Fibroblast of lung (primary cell): ENCODE data around the gene BID. TPM values are rescaled to one million over a fixed set of nuclear protein-coding genes. Genes with fewer than 3 reads are reported as not detected.

Experiments used
- DNase-seq, 2 donors: peaks; one replicate each; pipeline versions ENCODE4 v3.0.0 to v3.0.0-alpha.2; 2010; ENCODE audit warnings: low read depth in 2 of 2
- H2AFZ ChIP-seq: 2 replicates; pipeline ENCODE4 v1.5.1; 2012; ENCODE audit warnings: low read length, control low read depth, inconsistent platforms
- H3K27ac ChIP-seq: 2 replicates; pipeline ENCODE4 v1.5.1; 2011; ENCODE audit warnings: low read length, control low read depth; ENCODE audit not compliant: insufficient read depth
- H3K27me3 ChIP-seq: 2 replicates; pipeline ENCODE4 v1.5.1; 2011; ENCODE audit warnings: mild to moderate bottlenecking, low read length; ENCODE audit not compliant: control insufficient read depth, insufficient read depth
- H3K36me3 ChIP-seq: 2 replicates; pipeline ENCODE4 v1.5.1; 2011; ENCODE audit warnings: low read length; ENCODE audit not compliant: control insufficient read depth, insufficient read depth
- H3K4me1 ChIP-seq: 2 replicates; pipeline ENCODE4 v1.5.1; 2011; ENCODE audit warnings: low read length; ENCODE audit not compliant: control insufficient read depth, insufficient read depth; ENCODE audit errors: extremely low read depth
- H3K4me2 ChIP-seq: 2 replicates; pipeline ENCODE4 v1.5.1; 2011; ENCODE audit warnings: low read length, control low read depth; ENCODE audit not compliant: insufficient read depth; ENCODE audit errors: extremely low read depth
- H3K4me3 ChIP-seq, 4 experiments: fragments of 200-600 bp in 1 of 4; sonication (generic) in 1 of 4; replicated peaks in 1 of 4; 2 replicates each; pipeline ENCODE4 v1.5.1; 2011 to 2016; ENCODE audit warnings: low read length in 4 of 4, low read depth in 3 of 4, mild to moderate bottlenecking in 3 of 4, control low read depth in 2 of 4, inconsistent platforms in 1 of 4, mixed read lengths in 1 of 4; ENCODE audit not compliant: insufficient read depth in 1 of 4; ENCODE audit errors: control extremely low read depth in 1 of 4
- H3K79me2 ChIP-seq: 2 replicates; pipeline ENCODE4 v1.5.1; 2012; ENCODE audit warnings: mild to moderate bottlenecking, low read length, inconsistent platforms; ENCODE audit not compliant: control insufficient read depth, insufficient read depth
- H3K9ac ChIP-seq: 2 replicates; pipeline ENCODE4 v1.5.1; 2011; ENCODE audit warnings: mild to moderate bottlenecking, low read length, control low read depth; ENCODE audit not compliant: insufficient read depth
- H3K9me3 ChIP-seq: 2 replicates; pipeline ENCODE4 v1.5.1; 2012; ENCODE audit warnings: low read depth, low read length; ENCODE audit not compliant: control insufficient read depth, insufficient read depth
- H4K20me1 ChIP-seq: 2 replicates; pipeline ENCODE4 v1.5.1; 2011; ENCODE audit warnings: low read length; ENCODE audit not compliant: control insufficient read depth, insufficient read depth; ENCODE audit errors: extremely low read depth
- EZH2 ChIP-seq: IDR thresholded peaks from 2 replicates; pipeline ENCODE4 v1.5.1; 2012; ENCODE audit warnings: low read length, control low read depth, mild to moderate bottlenecking; ENCODE audit errors: missing control alignments
- polyA plus RNA-seq, 2 donors: library from polyadenylated mRNA; depleted of rRNA in 1 of 2; stranded (reverse) in 1 of 2; unstranded in 1 of 2; fragments of >200 nt; gene quantifications; 2 replicates each; pipeline ENCODE4 v1.2.1, GENCODE V29; 2011 to 2012; ENCODE audit warnings: missing spikeins in 1 of 2
- total RNA-seq: library from RNA; depleted of rRNA; stranded (reverse); fragments of >200 nt; gene quantifications from 2 replicates; pipeline ENCODE4 v1.2.1, GENCODE V29; 2014
- TF ChIP-seq, protein P1 (sequence below), 2 donors: IDR thresholded peaks in 1 of 2; conservative IDR thresholded peaks in 1 of 2; 1 replicate in 1 of 2; 2 replicates in 1 of 2; pipeline ENCODE4 v1.5.1; 2011 to 2012; ENCODE audit warnings: low read length in 2 of 2, control low read depth in 1 of 2, inconsistent platforms in 1 of 2, low read depth in 1 of 2, mild to moderate bottlenecking in 1 of 2

The BID gene
- total and polyA plus RNA-seq, 2 donors (not counting 1 experiment from before 2014, with no cell fraction given) = 13.4 to 23.4 TPM

DNA sequence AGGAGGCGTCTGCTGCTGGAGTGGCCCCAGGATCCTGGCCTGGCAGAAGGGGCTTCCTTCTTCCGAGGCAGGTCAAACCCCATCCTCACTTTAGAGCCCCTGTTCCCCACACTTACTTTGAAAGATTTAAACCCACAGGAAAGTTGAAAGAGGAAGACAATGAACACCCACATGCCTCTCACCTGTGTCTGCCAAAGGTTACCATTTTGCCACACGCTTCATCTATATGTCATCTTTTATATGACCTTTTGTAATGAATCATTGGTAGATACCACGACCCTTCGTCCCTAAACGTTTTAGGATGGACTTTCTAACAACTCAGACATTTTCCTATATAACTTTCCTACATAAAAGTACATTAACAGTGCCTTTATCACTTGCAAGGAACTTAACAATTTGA, 39.8 kb upstream of the BID start:
- no peaks in the 10 kb centered on the region for H3K79me2 ChIP-seq
- DNase-seq = no peak
- H3K4me2 ChIP-seq = no peak overlapping the region
- no peak overlapping the region for H3K9ac ChIP-seq
- no peaks in the 10 kb centered on the region for H3K9me3 ChIP-seq
- no peak overlapping the region for H3K27ac ChIP-seq
- H3K4me1 ChIP-seq = no peaks in the 10 kb centered on the region
- no peak overlapping the region for H2AFZ ChIP-seq
- no peaks in the 10 kb centered on the region for H3K27me3 ChIP-seq
- no peak for TF ChIP-seq EZH2
- TF ChIP-seq, protein P1, sequence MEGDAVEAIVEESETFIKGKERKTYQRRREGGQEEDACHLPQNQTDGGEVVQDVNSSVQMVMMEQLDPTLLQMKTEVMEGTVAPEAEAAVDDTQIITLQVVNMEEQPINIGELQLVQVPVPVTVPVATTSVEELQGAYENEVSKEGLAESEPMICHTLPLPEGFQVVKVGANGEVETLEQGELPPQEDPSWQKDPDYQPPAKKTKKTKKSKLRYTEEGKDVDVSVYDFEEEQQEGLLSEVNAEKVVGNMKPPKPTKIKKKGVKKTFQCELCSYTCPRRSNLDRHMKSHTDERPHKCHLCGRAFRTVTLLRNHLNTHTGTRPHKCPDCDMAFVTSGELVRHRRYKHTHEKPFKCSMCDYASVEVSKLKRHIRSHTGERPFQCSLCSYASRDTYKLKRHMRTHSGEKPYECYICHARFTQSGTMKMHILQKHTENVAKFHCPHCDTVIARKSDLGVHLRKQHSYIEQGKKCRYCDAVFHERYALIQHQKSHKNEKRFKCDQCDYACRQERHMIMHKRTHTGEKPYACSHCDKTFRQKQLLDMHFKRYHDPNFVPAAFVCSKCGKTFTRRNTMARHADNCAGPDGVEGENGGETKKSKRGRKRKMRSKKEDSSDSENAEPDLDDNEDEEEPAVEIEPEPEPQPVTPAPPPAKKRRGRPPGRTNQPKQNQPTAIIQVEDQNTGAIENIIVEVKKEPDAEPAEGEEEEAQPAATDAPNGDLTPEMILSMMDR (conservative IDR thresholded peaks at IDR 0.05 in 1 of 2, IDR thresholded peaks at IDR 0.05 in 1 of 2; ENCODE audit: low read depth in 1 of 2, low read length in 2 of 2) = no peak
- H4K20me1 ChIP-seq = no peaks in the 10 kb centered on the region
- H3K4me3 ChIP-seq = no peak overlapping the region
- peaks cover 11% of the 10 kb centered on the region for H3K36me3 ChIP-seq

DNA sequence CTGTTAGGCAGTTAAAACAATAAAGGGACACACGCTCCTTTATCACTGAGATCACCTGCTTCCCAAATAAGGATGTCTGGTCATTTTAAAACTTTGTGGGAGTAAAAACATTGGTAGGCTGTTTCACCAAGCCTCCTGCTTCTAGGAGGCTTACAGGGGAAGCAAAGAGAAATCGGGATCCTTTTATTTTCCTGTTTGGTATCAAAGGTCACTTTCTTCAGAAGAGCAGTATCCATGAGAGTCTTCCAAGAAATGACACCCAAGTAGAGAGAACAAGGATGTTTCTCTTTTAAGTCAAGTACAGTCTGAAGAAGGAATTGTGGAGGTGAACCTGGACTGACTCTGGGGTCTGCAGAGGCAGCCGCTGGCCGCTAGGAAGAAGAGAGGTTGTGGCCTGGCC, 36.9 kb upstream of the BID start:
- Histone ChIP-seq H3K9me3 (no peaks in the 10 kb centered on the region), H3K9ac (no peak overlapping the region), H3K4me3 (no peak overlapping the region), H3K27me3 (no peaks in the 10 kb centered on the region), H3K4me1 (peaks cover 2% of the 10 kb centered on the region), H2AFZ (no peak overlapping the region), H3K36me3 (peaks cover 14% of the 10 kb centered on the region), H4K20me1 (no peaks in the 10 kb centered on the region), H3K79me2 (no peaks in the 10 kb centered on the region), H3K4me2 (no peak overlapping the region), H3K27ac (no peak overlapping the region)
- TF ChIP-seq, protein P1 (conservative IDR thresholded peaks at IDR 0.05 in 1 of 2, IDR thresholded peaks at IDR 0.05 in 1 of 2; ENCODE audit: low read depth in 1 of 2, low read length in 2 of 2) = no peak
- no peak for TF ChIP-seq EZH2
- no peak for DNase-seq

DNA sequence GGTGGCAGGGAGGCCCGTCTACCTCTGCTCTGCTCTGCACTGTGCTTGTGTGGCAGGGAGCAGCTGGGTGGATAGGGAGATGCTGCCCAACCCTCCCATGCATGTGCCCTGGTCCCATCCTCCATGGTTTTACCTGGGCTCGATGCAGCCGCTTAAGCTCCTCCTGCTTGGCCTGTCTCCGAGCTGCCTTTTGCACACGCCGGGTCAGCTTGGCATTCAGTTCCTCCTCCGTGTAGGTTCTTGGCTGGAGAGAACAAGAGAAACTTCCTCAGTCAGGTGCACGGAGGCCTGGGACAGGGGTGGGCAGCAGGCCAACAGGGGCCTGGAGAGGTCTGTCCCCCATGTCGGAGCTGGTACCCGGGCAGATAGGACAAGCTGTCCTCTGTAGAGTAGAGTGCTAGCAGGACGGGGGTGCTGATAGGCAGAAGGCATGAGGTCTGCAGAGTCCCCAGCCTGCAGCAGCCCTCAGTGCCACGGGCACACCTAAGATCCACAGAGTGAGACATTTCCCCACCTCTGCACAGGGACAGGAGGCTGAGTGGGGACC, 36.4 kb upstream of the BID start:
- DNase-seq = no peak
- H3K4me1 ChIP-seq = peaks cover 2% of the 10 kb centered on the region
- H3K79me2 ChIP-seq = no peaks in the 10 kb centered on the region
- no peak overlapping the region for H2AFZ ChIP-seq
- H3K9ac ChIP-seq = no peak overlapping the region
- H3K27me3 ChIP-seq = no peaks in the 10 kb centered on the region
- H4K20me1 ChIP-seq = no peaks in the 10 kb centered on the region
- H3K4me2 ChIP-seq = no peak overlapping the region
- no peak overlapping the region for H3K27ac ChIP-seq
- H3K9me3 ChIP-seq = no peaks in the 10 kb centered on the region
- H3K36me3 ChIP-seq = peaks cover 14% of the 10 kb centered on the region
- TF ChIP-seq EZH2 = no peak
- TF ChIP-seq, protein P1 (conservative IDR thresholded peaks at IDR 0.05 in 1 of 2, IDR thresholded peaks at IDR 0.05 in 1 of 2; ENCODE audit: low read depth in 1 of 2, low read length in 2 of 2) = no peak
- no peak overlapping the region for H3K4me3 ChIP-seq
